ENCODE measurements around the gene DMWD.
A peak's percentile ranks its signal among the peaks of the same experiment; 100 is the strongest.

Gene DMWD

GRCh38 chr19:45785097-45785496 is 7.5 kb downstream of the DMWD start:
- DNase-seq = no peak

GRCh38 chr19:45784096-45784495 is 8.5 kb downstream of the DMWD start:
- DNase-seq = no peak

- no peak for DNase-seq
Observed at GRCh38 chr19:45782820-45783785, 9.5 kb downstream of the DMWD start.

- DNase-seq = no peak
Observed at GRCh38 chr19:45782162-45782691, 10.4 kb downstream of the DMWD start, which contains the start of gene DMPK. DMPK (minus strand) TSS chr19:45782490; CDS start chr19:45782352, 138 bp downstream.

- DNase-seq = no peak
Observed at GRCh38 chr19:45781214-45782161, 11.2 kb downstream of the DMWD start.

- DNase-seq = no peak
Observed at GRCh38 chr19:45780448-45781213, 12.0 kb downstream of the DMWD start.

GRCh38 chr19:45780146-45780447 is 12.5 kb downstream of the DMWD start:
- no peak for DNase-seq

- DNase-seq = peak; percentile 64
Observed at GRCh38 chr19:45779231-45780145, 13.2 kb downstream of the DMWD start.

- no peak for DNase-seq
Observed at GRCh38 chr19:45778010-45778661, 14.5 kb downstream of the DMWD start.

GRCh38 chr19:45777395-45777961 is 15.2 kb downstream of the DMWD start:
- DNase-seq = no peak

GRCh38 chr19:45774765-45775164 is 17.9 kb downstream of the DMWD start:
- DNase-seq = no peak

GRCh38 chr19:45773384-45773783 is 19.3 kb downstream of the DMWD start:
- no peak for DNase-seq

- no peak for DNase-seq
Observed at GRCh38 chr19:45772912-45773311, 19.7 kb downstream of the DMWD start.

- no peak for DNase-seq
Observed at GRCh38 chr19:45772130-45772840, 20.4 kb downstream of the DMWD start.

GRCh38 chr19:45771311-45771933 is 21.2 kb downstream of the DMWD start:
- DNase-seq = no peak

- DNase-seq = peak; percentile 84
Observed at GRCh38 chr19:45770192-45771101, 22.2 kb downstream of the DMWD start.

- DNase-seq = no peak
Observed at GRCh38 chr19:45769821-45770191, 22.8 kb downstream of the DMWD start.

All from activated gamma-delta T cell (primary cell).